ENCODE results near the gene ADGRG4.

DNA sequence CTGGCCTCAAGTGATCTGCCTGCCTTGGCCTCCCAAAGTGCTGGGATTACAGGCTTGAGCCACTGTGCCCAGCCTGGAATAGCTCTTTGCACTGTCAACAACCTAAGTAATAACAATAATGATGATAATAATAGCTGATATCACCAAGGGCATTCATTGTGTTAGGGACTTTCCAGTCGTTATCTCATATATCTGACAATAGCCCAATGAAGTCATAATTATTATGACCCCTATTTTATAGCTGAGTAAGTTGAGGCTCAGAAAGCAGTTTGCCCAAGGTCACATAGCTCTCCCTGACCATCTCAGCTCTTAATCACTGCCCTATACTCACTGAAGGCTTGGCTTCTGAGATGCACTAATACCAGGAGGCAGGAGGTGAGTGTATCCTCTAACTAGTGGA lies 30.8 kb upstream of the ADGRG4 start:
- TF ChIP-seq, protein P1, sequence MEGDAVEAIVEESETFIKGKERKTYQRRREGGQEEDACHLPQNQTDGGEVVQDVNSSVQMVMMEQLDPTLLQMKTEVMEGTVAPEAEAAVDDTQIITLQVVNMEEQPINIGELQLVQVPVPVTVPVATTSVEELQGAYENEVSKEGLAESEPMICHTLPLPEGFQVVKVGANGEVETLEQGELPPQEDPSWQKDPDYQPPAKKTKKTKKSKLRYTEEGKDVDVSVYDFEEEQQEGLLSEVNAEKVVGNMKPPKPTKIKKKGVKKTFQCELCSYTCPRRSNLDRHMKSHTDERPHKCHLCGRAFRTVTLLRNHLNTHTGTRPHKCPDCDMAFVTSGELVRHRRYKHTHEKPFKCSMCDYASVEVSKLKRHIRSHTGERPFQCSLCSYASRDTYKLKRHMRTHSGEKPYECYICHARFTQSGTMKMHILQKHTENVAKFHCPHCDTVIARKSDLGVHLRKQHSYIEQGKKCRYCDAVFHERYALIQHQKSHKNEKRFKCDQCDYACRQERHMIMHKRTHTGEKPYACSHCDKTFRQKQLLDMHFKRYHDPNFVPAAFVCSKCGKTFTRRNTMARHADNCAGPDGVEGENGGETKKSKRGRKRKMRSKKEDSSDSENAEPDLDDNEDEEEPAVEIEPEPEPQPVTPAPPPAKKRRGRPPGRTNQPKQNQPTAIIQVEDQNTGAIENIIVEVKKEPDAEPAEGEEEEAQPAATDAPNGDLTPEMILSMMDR (IDR thresholded peaks at IDR 0.05; ENCODE audit: insufficient read depth, low read length), result no peak
- no peak for TF ChIP-seq REST (IDR thresholded peaks at IDR 0.05; ENCODE audit: insufficient replicate concordance, low read depth)
- no peak for TF ChIP-seq GABPA (IDR thresholded peaks at IDR 0.05; ENCODE audit: low read depth)
- no peak for TF ChIP-seq POLR2AphosphoS5 (IDR thresholded peaks at IDR 0.05; ENCODE audit: low read depth)
- TF ChIP-seq SPI1 (IDR thresholded peaks at IDR 0.05; ENCODE audit: borderline replicate concordance, low read depth), result no peak

All from HL-60 (cell line).